ENCODE measurements around the gene PGM5. TPM values are rescaled to one million over a fixed set of nuclear protein-coding genes. Genes with fewer than 3 reads are reported as not detected.

The PGM5 gene
- total and polyA plus RNA-seq, 2 experiments from 2014 or later: not detected

GRCh38 chr9:68458918-68459317, 102.5 kb downstream of the PGM5 start:
- Histone ChIP-seq H3F3A (replicated peaks; ENCODE audit: low read depth) (no peaks in the 10 kb centered on the region), H3K36me3 (ENCODE audit: insufficient read depth) (no peaks in the 10 kb centered on the region), H3K9me2 (ENCODE audit: insufficient read depth) (no peaks in the 10 kb centered on the region), H3K79me2 (replicated peaks; ENCODE audit: insufficient read depth) (no peaks in the 10 kb centered on the region), H3K27me3 (ENCODE audit: insufficient read depth) (peaks cover 6% of the 10 kb centered on the region; the same call in 1 of the 2 replicates), H3K4me3 (no peak overlapping the region), H3K27ac (ENCODE audit: low read depth) (no peak overlapping the region), H4K20me1 (replicated peaks; ENCODE audit: insufficient read depth) (0 out of 2 replicates have a peak, but pooled peaks cover 5% of the 10 kb centered on the region), H3K4me2 (no peak overlapping the region), H2AFZ (no peak overlapping the region), H3K4me1 (ENCODE audit: insufficient read depth) (peaks cover 5% of the 10 kb centered on the region; the same call in 1 of the 2 replicates)
- ATAC-seq: no peak
- Mint-ChIP-seq H3K4me1 (peaks cover 19% of the 10 kb centered on the region; the same call in 2 of the 3 replicates), H3K9me3 (no peaks in the 10 kb centered on the region), H3K27me3 (ENCODE audit: insufficient read depth, low read depth, poor library complexity) (peaks cover 3% of the 10 kb centered on the region), H3K27ac (no peak overlapping the region), H3K4me3 (no peak overlapping the region), H3K36me3 (ENCODE audit: low read depth) (no peaks in the 10 kb centered on the region)
- no peak for TF ChIP-seq EZH2phosphoT487 (IDR thresholded peaks at IDR 0.05; ENCODE audit: unreplicated experiment)
- TF ChIP-seq STAT1 (IDR thresholded peaks at IDR 0.05; ENCODE audit: unreplicated experiment): no peak
- no peak for TF ChIP-seq CTCF (conservative IDR thresholded peaks at IDR 0.05; ENCODE audit: low read depth in 2 of 2)
- TF ChIP-seq ZNF462 (CRISPR knock-in tag; IDR thresholded peaks at IDR 0.05): no peak
- TF ChIP-seq REST (IDR thresholded peaks at IDR 0.05; ENCODE audit: unreplicated experiment): no peak
- TF ChIP-seq NANOG (IDR thresholded peaks at IDR 0.05; ENCODE audit: borderline replicate concordance): no peak
- TF ChIP-seq ZNF331 (CRISPR knock-in tag; IDR thresholded peaks at IDR 0.05; ENCODE audit: low read depth): no peak
- TF ChIP-seq POLR2AphosphoS5 (IDR thresholded peaks at IDR 0.05; ENCODE audit: low read depth): no peak
- TF ChIP-seq ETS1 (IDR thresholded peaks at IDR 0.05): no peak
- TF ChIP-seq ZNF114 (CRISPR knock-in tag; IDR thresholded peaks at IDR 0.05): no peak
- TF ChIP-seq EZH2 (IDR thresholded peaks at IDR 0.05; ENCODE audit: low read depth, unreplicated experiment): no peak
- no peak for TF ChIP-seq JUNB (IDR thresholded peaks at IDR 0.05; ENCODE audit: unreplicated experiment)
- TF ChIP-seq CREB1 (CRISPR knock-in tag; IDR thresholded peaks at IDR 0.05; ENCODE audit: low read depth): no peak
- DNase-seq (ENCODE audit: low spot score): no peak

Data from GM23338 (cell line).